ENCODE measurements around the gene RNASE4. TPM values are rescaled to one million over a fixed set of nuclear protein-coding genes. Genes with fewer than 3 reads are reported as not detected.

Gene RNASE4
- total RNA-seq, 1 experiment from 2014 or later, result 8.8 TPM

- no peaks in the 10 kb centered on the region for H3K27me3 Mint-ChIP-seq (ENCODE audit: insufficient read depth, unreplicated experiment)
- peaks cover 6% of the 10 kb centered on the region for H3K36me3 Mint-ChIP-seq (ENCODE audit: insufficient read depth, unreplicated experiment)
- H3K9me3 Mint-ChIP-seq (ENCODE audit: unreplicated experiment), result no peaks in the 10 kb centered on the region
- Histone ChIP-seq H3K36me3 (ENCODE audit: control insufficient read depth, insufficient read depth, low read length) (no peaks in the 10 kb centered on the region; the same call in 1 of the 2 replicates), H3K4me3 (ENCODE audit: low read depth, low read length) (peak within 1 kb of the TSS; percentile 9; the same call in 1 of the 2 replicates), H3K9me3 (no peaks in the 10 kb centered on the region), H3K4me1 (peaks cover 35% of the 10 kb centered on the region), H3K27me3 (replicated peaks; ENCODE audit: control insufficient read depth, insufficient read depth, low read length) (no peaks in the 10 kb centered on the region)
- ChIA-PET CTCF (interaction anchor here (1.1 kb wide), 1 partner anchor 227 kb away, joined by 3 read pairs; no protein-coding TSS in a partner anchor), POLR2A (interaction anchor here (1.2 kb wide), 1 partner anchor 75 kb away, joined by 4 read pairs; no protein-coding TSS in a partner anchor)
- H3K4me3 Mint-ChIP-seq (ENCODE audit: unreplicated experiment), result no peak within 1 kb of the TSS
- H3K4me1 Mint-ChIP-seq (ENCODE audit: low read depth, unreplicated experiment), result peaks cover 23% of the 10 kb centered on the region
- DNase-seq, result no peak
- peak within 1 kb of the TSS; percentile 37 for H3K27ac Mint-ChIP-seq (ENCODE audit: unreplicated experiment)
- TF ChIP-seq CTCF (IDR thresholded peaks at IDR 0.05; ENCODE audit: insufficient read depth in 1 of 2, low read depth in 1 of 2, low read length in 1 of 2, severe bottlenecking in 1 of 2, unreplicated experiment in 1 of 2), result no peak
- intact Hi-C loops (cut with micrococcal nuclease; ENCODE audit: unreplicated experiment), result no loop called here
- BruUV-seq (replicated peaks), result no TSS peak
Measured at GRCh38 chr14:20688167-20688839, 3.9 kb downstream of the RNASE4 start, which contains the start of gene ANG. ANG (plus strand) TSS chr14:20688764; CDS start chr14:20693565, 4,801 bp downstream.

- H3K27me3 ChIP-seq (replicated peaks; ENCODE audit: control insufficient read depth, insufficient read depth, low read length), result no peaks in the 10 kb centered on the region
- Mint-ChIP-seq H3K4me1 (ENCODE audit: low read depth, unreplicated experiment) (peaks cover 20% of the 10 kb centered on the region), H3K27ac (ENCODE audit: unreplicated experiment) (peak overlapping the region; percentile 55), H3K4me3 (ENCODE audit: unreplicated experiment) (peak overlapping the region; percentile 31), H3K27me3 (ENCODE audit: insufficient read depth, unreplicated experiment) (no peaks in the 10 kb centered on the region), H3K36me3 (ENCODE audit: insufficient read depth, unreplicated experiment) (peaks cover 6% of the 10 kb centered on the region), H3K9me3 (ENCODE audit: unreplicated experiment) (no peaks in the 10 kb centered on the region)
- no peaks in the 10 kb centered on the region for H3K9me3 ChIP-seq
- H3K4me1 ChIP-seq, result peaks cover 32% of the 10 kb centered on the region
- POLR2A ChIA-PET, result interaction anchor here (1.1 kb wide), 1 partner anchor 9 kb away, joined by 6 read pairs; no protein-coding TSS in a partner anchor
- BruUV-seq (replicated peaks), result no TSS peak
- no peak overlapping the region for H3K4me3 ChIP-seq (ENCODE audit: low read depth, low read length)
- peak; percentile 49 to 66 for DNase-seq
- peak; percentile 62 to 75 for TF ChIP-seq CTCF (IDR thresholded peaks at IDR 0.05; ENCODE audit: insufficient read depth in 1 of 2, low read depth in 1 of 2, low read length in 1 of 2, severe bottlenecking in 1 of 2, unreplicated experiment in 1 of 2)
- intact Hi-C loops (cut with micrococcal nuclease; ENCODE audit: unreplicated experiment), result loop anchor here (1.0 to 2.0 kb wide), 4 partner anchors 28 to 160 kb away; no protein-coding TSS in a partner anchor
- CTCF ChIA-PET, result interaction anchor here (0.6 to 1.3 kb wide), 16 partner anchors 10 to 280 kb away, joined by 3 to 20 read pairs (median 4); partner anchors contain the start of gene PIP4P1
- H3K36me3 ChIP-seq (ENCODE audit: control insufficient read depth, insufficient read depth, low read length), result no peaks in the 10 kb centered on the region; the same call in 1 of the 2 replicates
Measured at GRCh38 chr14:20690848-20691640, 6.7 kb downstream of the RNASE4 start.

- no peak overlapping the region for H3K4me3 ChIP-seq (ENCODE audit: low read depth, low read length)
- H3K9me3 ChIP-seq, result no peaks in the 10 kb centered on the region
- CTCF ChIA-PET, result interaction anchor here (1.1 to 1.2 kb wide), 2 partner anchors 16 to 79 kb away, joined by 3 to 7 read pairs; no protein-coding TSS in a partner anchor
- no TSS peak for BruUV-seq (replicated peaks)
- Mint-ChIP-seq H3K9me3 (ENCODE audit: unreplicated experiment) (no peaks in the 10 kb centered on the region), H3K27ac (ENCODE audit: unreplicated experiment) (no peak overlapping the region), H3K4me1 (ENCODE audit: low read depth, unreplicated experiment) (peaks cover 14% of the 10 kb centered on the region), H3K27me3 (ENCODE audit: insufficient read depth, unreplicated experiment) (no peaks in the 10 kb centered on the region), H3K36me3 (ENCODE audit: insufficient read depth, unreplicated experiment) (peaks cover 6% of the 10 kb centered on the region), H3K4me3 (ENCODE audit: unreplicated experiment) (no peak overlapping the region)
- H3K36me3 ChIP-seq (ENCODE audit: control insufficient read depth, insufficient read depth, low read length), result no peaks in the 10 kb centered on the region; the same call in 1 of the 2 replicates
- intact Hi-C loops (cut with micrococcal nuclease; ENCODE audit: unreplicated experiment), result no loop called here
- peaks cover 20% of the 10 kb centered on the region for H3K4me1 ChIP-seq
- DNase-seq, result no peak
- H3K27me3 ChIP-seq (replicated peaks; ENCODE audit: control insufficient read depth, insufficient read depth, low read length), result no peaks in the 10 kb centered on the region
- POLR2A ChIA-PET, result no interaction called here
- no peak for TF ChIP-seq CTCF (IDR thresholded peaks at IDR 0.05; ENCODE audit: insufficient read depth in 1 of 2, low read depth in 1 of 2, low read length in 1 of 2, severe bottlenecking in 1 of 2, unreplicated experiment in 1 of 2)
Measured at GRCh38 chr14:20692116-20692751, 7.9 kb downstream of the RNASE4 start.

All from Caco-2 (cell line).